PFSK-1 (cell line): ENCODE data around the gene CHIC2.

Experiments
- FOXP2 ChIP-seq: optimal IDR thresholded peaks from 2 replicates; pipeline ENCODE3; 2011; ENCODE audit warnings: borderline replicate concordance, control low read depth, inconsistent platforms; ENCODE audit not compliant: insufficient read depth; ENCODE audit errors: extremely low read length, extremely low read depth
- POLR2AphosphoS5 ChIP-seq: IDR thresholded peaks from 2 replicates; pipeline ENCODE4 v1.6.1; 2012; ENCODE audit warnings: low read depth, mild to moderate bottlenecking, control low read depth, low read length, moderate library complexity
- REST ChIP-seq, 2 experiments: IDR thresholded peaks; 2 replicates each; pipeline versions ENCODE4 v1.6.1 to v1.8.0; 2011 to 2012; ENCODE audit warnings: low read depth in 2 of 2, low read length in 2 of 2, control low read depth in 1 of 2, inconsistent platforms in 1 of 2, mild to moderate bottlenecking in 1 of 2, moderate library complexity in 1 of 2; ENCODE audit not compliant: insufficient read depth in 1 of 2
- SIN3A ChIP-seq: IDR thresholded peaks from 2 replicates; pipeline ENCODE4 v1.6.1; 2012; ENCODE audit warnings: mild to moderate bottlenecking, low read length, moderate library complexity, borderline replicate concordance; ENCODE audit not compliant: insufficient read depth
- TAF1 ChIP-seq: IDR thresholded peaks from 2 replicates; pipeline ENCODE4 v1.6.1; 2012; ENCODE audit warnings: low read length, control low read depth, borderline replicate concordance; ENCODE audit not compliant: insufficient read depth

Gene CHIC2

GRCh38 chr4:54036184-54036583 is 28.2 kb downstream of the CHIC2 start:
- no peak for TF ChIP-seq TAF1

- TF ChIP-seq REST (IDR thresholded peaks at IDR 0.05; ENCODE audit: insufficient read depth in 1 of 2, low read depth in 2 of 2, low read length in 2 of 2) = no peak
- TF ChIP-seq FOXP2 = no peak
- TF ChIP-seq SIN3A = no peak
- no peak for TF ChIP-seq POLR2AphosphoS5
- TF ChIP-seq TAF1 = no peak
Observed at GRCh38 chr4:54032558-54033135, 31.8 kb downstream of the CHIC2 start.

GRCh38 chr4:54027311-54027710 is 37.1 kb downstream of the CHIC2 start:
- TF ChIP-seq FOXP2 (no peak), TAF1 (no peak), REST (IDR thresholded peaks at IDR 0.05; ENCODE audit: insufficient read depth in 1 of 2, low read depth in 2 of 2, low read length in 2 of 2) (no peak), SIN3A (no peak), POLR2AphosphoS5 (no peak)

GRCh38 chr4:54025582-54025981 is 38.8 kb downstream of the CHIC2 start:
- TF ChIP-seq REST (IDR thresholded peaks at IDR 0.05; ENCODE audit: insufficient read depth in 1 of 2, low read depth in 2 of 2, low read length in 2 of 2) = no peak
- TF ChIP-seq POLR2AphosphoS5 = no peak
- no peak for TF ChIP-seq TAF1
- no peak for TF ChIP-seq SIN3A
- TF ChIP-seq FOXP2 = no peak

- TF ChIP-seq POLR2AphosphoS5 (no peak), SIN3A (no peak), TAF1 (no peak), REST (IDR thresholded peaks at IDR 0.05; ENCODE audit: insufficient read depth in 1 of 2, low read depth in 2 of 2, low read length in 2 of 2) (no peak), FOXP2 (no peak)
Observed at GRCh38 chr4:54017974-54018373, 46.4 kb downstream of the CHIC2 start.
